ENCODE results near the gene SPRY4. TPM values are rescaled to one million over a fixed set of nuclear protein-coding genes. Genes with fewer than 3 reads are reported as not detected.

The SPRY4 gene
- total and polyA plus RNA-seq, 4 donors: 16.7 to 33.9 (median 23.2) TPM

DNA sequence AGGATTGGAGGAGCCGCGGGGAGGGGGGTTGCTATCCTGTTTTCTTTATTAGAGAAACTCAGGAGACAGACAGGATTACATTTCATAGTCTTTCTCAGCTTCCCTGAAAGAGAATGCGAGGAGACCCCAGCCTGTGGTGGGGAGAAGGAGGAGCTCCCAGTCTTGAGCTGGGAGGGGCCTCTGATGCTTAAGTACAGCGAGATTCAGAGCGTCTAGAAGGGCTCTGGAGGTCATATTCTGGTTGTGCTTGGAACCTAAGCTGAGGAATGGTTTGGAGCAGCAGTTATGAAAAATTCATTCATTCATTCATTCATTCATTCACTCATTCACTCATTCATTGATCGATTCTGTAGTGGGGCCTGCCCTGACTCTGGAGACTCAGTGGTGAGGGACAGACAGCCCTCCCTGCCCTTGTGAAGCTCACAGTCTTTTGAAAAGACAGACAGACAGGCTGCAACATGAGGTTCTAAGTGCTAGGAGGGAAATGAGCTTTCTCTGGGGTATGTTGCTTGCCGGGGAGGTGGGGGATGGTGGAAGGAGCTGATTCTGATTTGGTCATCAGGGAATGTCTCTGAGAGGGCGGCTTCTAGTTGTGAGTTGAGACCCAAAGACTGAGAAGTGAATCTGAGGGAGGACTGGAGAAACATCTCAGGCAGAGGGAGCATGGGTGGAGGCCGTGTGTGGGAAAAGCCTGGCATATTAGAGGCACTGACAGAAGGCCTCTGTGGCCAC lies 2.5 kb upstream of the SPRY4 start:
- Histone ChIP-seq H3K36me3 (ENCODE audit: control insufficient read depth in 4 of 4, insufficient read depth in 4 of 4, low read length in 4 of 4) (no peaks in the 10 kb centered on the region), H3K9me3 (ENCODE audit: control insufficient read depth in 4 of 4, insufficient read depth in 3 of 4, low read length in 3 of 4) (no peaks in the 10 kb centered on the region), H3K4me1 (ENCODE audit: control insufficient read depth in 5 of 5, insufficient read depth in 5 of 5, low read length in 5 of 5) (peaks cover 0 to 34% (median 4%) of the 10 kb centered on the region in 5 donors), H3K4me3 (no peak overlapping the region), H3K9ac (ENCODE audit: insufficient read depth in 1 of 2, low read length in 2 of 2) (peak overlapping the region in 1 of 2 donors; percentile 53), H3K27me3 (ENCODE audit: control insufficient read depth in 3 of 3, insufficient read depth in 3 of 3, low read length in 2 of 3) (no peaks in the 10 kb centered on the region), H3K27ac (ENCODE audit: low read depth in 1 of 2, low read length in 1 of 2) (peak overlapping the region; percentile 7 to 38)
- 67 to 68% methylated on average over 9 of the region's 9 CpGs for WGBS, 2 donors
- no peak for ATAC-seq (ENCODE audit: insufficient read depth, low FRiP score)
- TF ChIP-seq CTCF (IDR thresholded peaks at IDR 0.05; ENCODE audit: control extremely low read depth, extremely low read depth): no peak
- peak; percentile 40 to 56 (median 54) for DNase-seq

DNA sequence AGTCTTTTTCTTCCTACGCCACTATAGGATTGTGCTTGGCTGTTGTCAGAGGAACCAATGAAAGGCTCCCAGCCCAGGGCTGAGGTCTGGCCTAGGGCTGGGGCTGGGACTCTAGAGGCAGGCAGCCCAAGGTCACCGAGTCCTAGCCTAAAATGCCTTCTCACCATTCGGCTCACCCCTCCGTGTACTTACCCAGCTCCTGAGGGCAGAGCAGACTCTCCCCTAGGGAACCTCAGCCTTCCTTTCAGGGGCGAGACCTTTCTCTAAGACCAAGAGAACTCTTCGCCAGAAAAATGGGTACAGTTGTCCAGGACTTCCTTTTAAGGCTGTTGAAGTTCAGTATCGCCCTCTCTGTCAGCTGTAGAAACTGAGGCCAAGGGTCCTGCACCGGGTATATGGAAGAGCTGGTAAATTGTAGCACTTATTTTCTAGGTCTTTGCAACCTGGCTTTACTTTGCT lies 1.7 kb upstream of the SPRY4 start:
- H3K9me3 ChIP-seq (ENCODE audit: control insufficient read depth in 4 of 4, insufficient read depth in 3 of 4, low read length in 3 of 4): no peaks in the 10 kb centered on the region
- TF ChIP-seq CTCF (IDR thresholded peaks at IDR 0.05; ENCODE audit: control extremely low read depth, extremely low read depth): no peak
- WGBS, 2 donors: 60 to 63% methylated on average over 8 of the region's 8 CpGs
- H3K9ac ChIP-seq (ENCODE audit: insufficient read depth in 1 of 2, low read length in 2 of 2): peak overlapping the region in 1 of 2 donors; percentile 45
- H3K27me3 ChIP-seq (ENCODE audit: control insufficient read depth in 3 of 3, insufficient read depth in 3 of 3, low read length in 2 of 3): no peaks in the 10 kb centered on the region
- H3K27ac ChIP-seq (ENCODE audit: low read depth in 1 of 2, low read length in 1 of 2): peak overlapping the region; percentile 38 to 94
- H3K4me1 ChIP-seq (ENCODE audit: control insufficient read depth in 5 of 5, insufficient read depth in 5 of 5, low read length in 5 of 5): peaks cover 0 to 40% (median 4%) of the 10 kb centered on the region in 5 donors
- ATAC-seq (ENCODE audit: insufficient read depth, low FRiP score) (no peak), DNase-seq (peak in 2 of 3 donors; percentile 45 to 53)
- no peak overlapping the region for H3K4me3 ChIP-seq
- H3K36me3 ChIP-seq (ENCODE audit: control insufficient read depth in 4 of 4, insufficient read depth in 4 of 4, low read length in 4 of 4): no peaks in the 10 kb centered on the region

DNA sequence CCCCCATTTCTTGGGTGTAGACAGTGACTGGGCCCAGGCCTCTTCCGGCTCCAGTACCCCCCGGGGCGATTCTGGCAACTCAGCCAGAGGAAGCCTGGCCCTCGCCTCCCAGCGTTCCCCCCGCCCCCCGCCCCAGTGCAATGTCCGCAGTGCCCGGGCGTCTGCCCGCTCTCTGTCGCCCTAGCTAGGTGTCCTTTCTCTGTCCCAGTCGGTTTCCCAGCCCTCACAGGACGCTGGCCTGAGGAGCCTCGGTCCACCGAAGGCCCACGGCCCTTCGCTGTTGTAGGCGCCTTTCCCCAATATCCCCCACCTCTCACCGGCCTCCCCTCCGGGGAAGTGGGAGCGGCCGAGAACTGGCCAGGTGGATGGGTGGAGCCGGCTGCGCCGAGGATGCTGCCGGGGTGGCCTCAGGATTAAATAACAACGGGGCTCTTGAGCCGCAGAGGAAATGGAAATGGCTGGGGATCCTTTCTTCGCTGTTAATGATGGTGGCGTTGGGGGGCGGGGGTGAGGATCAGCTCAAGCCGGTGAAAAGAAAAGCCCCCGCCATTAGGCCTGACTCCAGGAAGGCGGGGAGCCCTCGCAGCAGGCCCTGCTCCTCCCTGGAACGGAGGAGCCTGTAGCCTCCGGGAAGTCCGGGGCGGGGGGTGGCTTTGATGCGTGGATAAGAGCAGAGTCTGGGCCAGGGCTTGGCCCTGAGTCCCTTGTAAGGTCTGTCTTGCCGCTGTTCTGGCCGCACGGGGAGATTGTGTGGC lies 1.1 kb upstream of the SPRY4 start:
- DNase-seq (peak; percentile 90 to 94 (median 92)), ATAC-seq (ENCODE audit: insufficient read depth, low FRiP score) (peak; percentile 8)
- Histone ChIP-seq H3K9me3 (ENCODE audit: control insufficient read depth in 4 of 4, insufficient read depth in 3 of 4, low read length in 3 of 4) (no peaks in the 10 kb centered on the region), H3K9ac (ENCODE audit: insufficient read depth in 1 of 2, low read length in 2 of 2) (peak overlapping the region; percentile 29 to 45), H3K27me3 (ENCODE audit: control insufficient read depth in 3 of 3, insufficient read depth in 3 of 3, low read length in 2 of 3) (no peaks in the 10 kb centered on the region), H3K27ac (ENCODE audit: low read depth in 1 of 2, low read length in 1 of 2) (peak overlapping the region; percentile 71 to 94), H3K36me3 (ENCODE audit: control insufficient read depth in 4 of 4, insufficient read depth in 4 of 4, low read length in 4 of 4) (no peaks in the 10 kb centered on the region), H3K4me1 (ENCODE audit: control insufficient read depth in 5 of 5, insufficient read depth in 5 of 5, low read length in 5 of 5) (peaks cover 0 to 46% (median 8%) of the 10 kb centered on the region in 5 donors), H3K4me3 (peak overlapping the region; percentile 72)
- no peak for TF ChIP-seq CTCF (IDR thresholded peaks at IDR 0.05; ENCODE audit: control extremely low read depth, extremely low read depth)
- 2 to 5% methylated on average over 43 to 44 of the region's 44 CpGs for WGBS, 2 donors
